T follicular helper cell (primary cell): Measurements from ENCODE around the gene C6orf15.
"Not testable (repeated sequence)": the region's sequence is repeated elsewhere in the genome, so short reads cannot be mapped to it uniquely, and the experiment has no call there.

ENCODE experiments used
- DNase-seq: peaks from one replicate; pipeline ENCODE4 v3.0.0-alpha.2; 2020; ENCODE audit warnings: low read depth

Gene C6orf15

DNA sequence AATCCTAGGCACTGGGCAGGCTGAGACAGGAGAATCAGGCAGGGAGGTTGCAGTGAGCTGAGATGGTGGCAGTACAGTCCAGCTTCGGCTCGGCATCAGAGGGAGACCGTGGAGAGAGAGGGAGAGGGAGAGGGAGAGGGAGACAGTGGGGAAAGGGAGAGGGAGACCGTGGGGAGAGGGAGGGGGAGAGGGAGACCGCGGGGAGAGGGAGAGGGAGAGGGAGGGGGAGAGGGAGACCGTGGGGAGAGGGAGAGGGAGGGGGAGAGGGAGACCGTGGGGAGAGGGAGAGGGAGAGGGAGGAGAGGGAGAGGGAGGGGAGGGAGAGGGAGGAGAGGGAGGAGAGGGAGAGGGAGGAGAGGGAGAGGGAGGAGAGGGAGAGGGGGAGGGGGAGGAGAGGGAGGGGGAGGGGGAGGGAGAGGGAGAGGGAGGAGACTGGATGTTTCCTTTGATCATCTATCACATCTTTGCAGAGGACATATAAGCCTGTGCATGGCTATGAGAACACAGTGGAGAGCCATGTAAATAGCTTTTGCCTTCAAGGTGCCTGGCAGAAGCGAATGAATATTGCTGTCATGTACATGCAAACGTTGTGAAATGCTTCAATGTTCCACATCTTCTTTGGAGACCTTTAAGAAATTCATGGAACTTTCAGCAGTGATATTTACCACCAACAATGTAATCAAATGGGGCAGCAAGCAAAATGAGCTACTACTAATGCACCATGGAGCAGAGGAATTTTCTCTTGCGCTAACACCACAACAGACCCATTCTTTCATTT, 44.3 kb downstream of the C6orf15 start:
- not testable (repeated sequence) for DNase-seq

DNA sequence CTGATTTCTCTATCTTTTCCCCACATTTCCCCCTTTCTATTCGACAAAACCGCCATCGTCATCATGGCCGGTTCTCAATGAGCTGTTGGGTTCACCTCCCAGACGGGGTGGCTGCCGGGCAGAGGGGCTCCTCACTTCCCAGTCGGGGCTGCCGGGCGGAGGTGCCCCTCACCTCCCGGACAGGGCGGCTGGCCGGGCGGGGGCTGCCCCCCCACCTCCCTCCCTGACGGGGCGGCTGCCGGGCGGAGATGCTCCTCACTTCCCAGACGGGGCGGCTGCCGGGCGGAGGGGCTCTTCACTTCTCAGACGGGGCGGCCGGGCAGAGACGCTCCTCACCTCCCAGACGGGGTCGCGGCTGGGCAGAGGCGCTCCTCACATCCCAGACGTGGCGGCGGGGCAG, 45.3 kb downstream of the C6orf15 start:
- DNase-seq, result not testable (repeated sequence)

DNA sequence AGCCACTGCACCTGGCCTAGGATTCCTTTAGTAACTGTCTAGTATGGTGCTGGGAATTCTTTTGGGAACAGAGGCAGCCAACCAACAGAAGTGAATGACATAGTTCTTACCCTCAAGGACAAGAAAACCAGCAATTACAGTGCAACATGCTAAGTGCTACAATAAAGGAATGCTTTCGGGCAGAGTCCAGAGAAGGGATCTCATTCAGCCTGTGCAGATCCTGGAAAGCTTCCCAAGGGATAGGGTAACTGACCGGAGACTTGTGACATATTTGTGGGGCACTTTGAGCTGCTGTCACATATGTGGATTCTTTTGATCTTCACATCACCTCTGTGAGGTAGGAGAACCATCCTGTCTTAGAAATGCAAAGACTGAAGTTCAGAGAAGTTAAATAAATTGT, 46.8 kb downstream of the C6orf15 start:
- no peak for DNase-seq

DNA sequence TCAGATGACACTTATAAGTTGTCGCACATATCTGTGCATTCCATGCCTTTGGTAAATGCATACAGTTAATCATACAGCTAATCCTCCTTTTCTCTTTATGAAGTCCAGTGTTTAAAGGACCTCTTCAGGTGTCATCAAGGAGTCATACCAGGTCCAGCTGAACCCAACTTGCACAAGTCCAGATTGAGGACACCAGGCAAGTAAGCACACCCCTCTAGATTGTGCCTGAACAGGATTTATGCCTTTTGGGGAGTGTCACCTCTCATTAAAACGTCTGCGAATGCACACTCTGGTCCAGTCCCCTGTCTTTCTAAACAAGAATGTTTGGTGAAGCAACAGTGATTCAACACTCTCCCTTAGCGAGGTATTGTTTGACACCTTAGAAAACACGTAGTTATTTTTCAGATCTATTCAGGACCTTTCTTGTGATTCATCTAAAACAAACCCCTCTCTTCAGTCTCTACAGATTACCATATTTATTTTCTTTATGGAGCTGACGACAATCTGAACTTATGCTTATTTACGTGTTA, 48.4 kb downstream of the C6orf15 start:
- DNase-seq, result no peak
